Epithelial cell of esophagus (primary cell): ENCODE data around the gene CPED1.

ENCODE experiments used
- DNase-seq: peaks from one replicate; pipeline ENCODE4 v3.0.0; 2010; ENCODE audit warnings: low read depth
- H3K4me3 ChIP-seq: 2 replicates; pipeline ENCODE4 v1.5.1; 2011; ENCODE audit warnings: mild to moderate bottlenecking, low read length, control low read depth
- CTCF ChIP-seq: IDR thresholded peaks from 2 replicates; pipeline ENCODE4 v1.5.1; 2011; ENCODE audit warnings: low read depth, mild to moderate bottlenecking, low read length, control low read depth, inconsistent platforms; ENCODE audit not compliant: insufficient read depth; ENCODE audit errors: missing control alignments

CPED1 gene

GRCh38 chr7:120996333-120996987 is 7.9 kb downstream of the CPED1 start:
- no peak overlapping the region for H3K4me3 ChIP-seq
- no peak for TF ChIP-seq CTCF
- peak; percentile 89 for DNase-seq

DNA sequence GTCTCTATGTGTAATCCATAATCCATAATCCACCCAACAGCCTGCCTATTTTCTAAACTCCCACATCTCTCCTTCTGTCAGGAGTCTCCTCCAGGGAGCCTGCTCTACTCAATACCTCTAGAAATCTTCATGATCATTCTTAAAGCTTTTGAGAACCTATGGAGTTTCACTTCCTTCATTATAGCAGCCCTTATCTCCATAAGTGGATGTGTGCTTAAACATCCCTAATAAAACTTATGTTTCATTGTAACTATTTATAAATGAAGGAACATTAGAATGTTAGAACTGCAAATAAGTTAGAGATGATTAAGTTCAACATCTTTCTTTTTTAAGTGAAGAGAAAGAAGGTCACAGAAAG is 8.5 kb downstream of the CPED1 start:
- no peak for DNase-seq
- H3K4me3 ChIP-seq: no peak overlapping the region
- TF ChIP-seq CTCF: no peak

GRCh38 chr7:120997882-120998474 is 9.5 kb downstream of the CPED1 start:
- no peak overlapping the region for H3K4me3 ChIP-seq
- no peak for DNase-seq
- no peak for TF ChIP-seq CTCF

DNA sequence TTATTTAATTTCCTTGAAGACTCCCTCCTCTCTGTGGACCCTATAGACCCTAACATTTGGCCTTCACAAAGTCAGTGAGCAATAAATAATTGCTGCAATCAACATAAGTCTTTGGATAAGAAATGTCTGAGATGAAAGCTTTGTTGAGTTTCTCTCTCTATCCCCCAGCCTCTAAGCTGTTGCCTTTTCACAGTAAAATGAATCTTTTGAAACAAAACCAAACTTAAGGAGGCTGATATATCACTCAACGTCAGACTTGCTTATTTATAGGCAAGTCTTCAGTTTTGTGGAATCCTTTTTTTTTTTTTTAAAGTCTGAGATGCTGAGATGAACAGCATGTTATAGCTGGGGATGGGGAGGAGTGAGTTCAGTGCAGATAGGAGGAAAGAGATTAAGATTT is 10.0 kb downstream of the CPED1 start:
- no peak for DNase-seq
- no peak for TF ChIP-seq CTCF
- no peak overlapping the region for H3K4me3 ChIP-seq

- no peak for DNase-seq
- TF ChIP-seq CTCF: no peak
- H3K4me3 ChIP-seq: no peak overlapping the region
Observed at GRCh38 chr7:120998996-120999565, 10.6 kb downstream of the CPED1 start.

- TF ChIP-seq CTCF: no peak
- no peak for DNase-seq
- no peak overlapping the region for H3K4me3 ChIP-seq
Observed at GRCh38 chr7:121000081-121000983, 11.8 kb downstream of the CPED1 start.
